HCT116 (cell line): Measurements from ENCODE around the gene NCOA6. TPM values are rescaled to one million over a fixed set of nuclear protein-coding genes. Genes with fewer than 3 reads are reported as not detected.

Source experiments
- ATAC-seq: fragments of 200-7000 bp; cut with Tn5 transposase; 2 replicates; pipeline ENCODE4 v1.9.1; 2020; ENCODE audit warnings: mild to moderate bottlenecking, moderate library complexity
- BruUV-seq: library from RNA; stranded (reverse); fragments of 400-500 nt; replicated peaks from 2 replicates; lab custom pipeline; 2021; lab: Mats Ljungman, UMichigan
- CTCF ChIA-PET: fragments of 300-600 bp; sonication (Branson Sonifier 250); formaldehyde crosslinking; loops from one replicate; lab custom pipeline; 2021; ENCODE audit warnings: antibody characterized with exemption; lab: Charles Lee
- POLR2A ChIA-PET: fragments of 300-600, 350-600 bp; sonication (Branson Sonifier 250); formaldehyde crosslinking; loops from one replicate; lab custom pipeline; 2021; ENCODE audit warnings: antibody characterized with exemption; lab: Charles Lee
- RAD21 ChIA-PET, 2 experiments: fragments of 300-600 bp; sonication (Branson Sonifier 250); formaldehyde crosslinking; loops; one replicate each; lab custom pipeline; 2023; ENCODE audit warnings: low total read pairs in 2 of 2; ENCODE audit not compliant: uncharacterized antibody in 2 of 2, unreplicated experiment in 2 of 2, low non-redundant PET in 1 of 2; lab: Charles Lee
- DNase-seq: peaks from one replicate; pipeline ENCODE4 v3.0.0-alpha.2; 2010; ENCODE audit warnings: low read depth, low spot score
- H2AFZ ChIP-seq: fragments of 200-600 bp; shearing (Covaris generic), sonication (generic); 2 replicates; pipeline ENCODE4 v1.6.1; 2017; ENCODE audit warnings: low read depth, mixed run types, mixed read lengths, antibody characterized with exemption, low read length; ENCODE audit not compliant: poor library complexity, severe bottlenecking
- H3K27ac ChIP-seq: 2 replicates; pipeline ENCODE4 v1.5.1; 2012; ENCODE audit warnings: low read depth, low read length
- H3K27me3 ChIP-seq: fragments of 200-600 bp; sonication (generic); 2 replicates; pipeline ENCODE4 v1.6.1; 2016; ENCODE audit warnings: mixed run types, low read length, mixed read lengths; ENCODE audit not compliant: insufficient read depth
- H3K36me3 ChIP-seq, 2 experiments: fragments of 200-500 bp in 1 of 2; fragments of 200-600 bp in 1 of 2; sonication (Bioruptor generic) in 1 of 2; sonication (generic) in 1 of 2; 2 replicates each; pipeline versions ENCODE4 v1.5.1 to v1.6.1; 2014 to 2016; ENCODE audit warnings: low read length in 2 of 2, inconsistent platforms in 1 of 2, mixed read lengths in 1 of 2, mixed run types in 1 of 2; ENCODE audit not compliant: insufficient read depth in 2 of 2, control insufficient read depth in 1 of 2
- H3K4me1 ChIP-seq, 2 experiments: fragments of 200-600 bp in 1 of 2; sonication (generic) in 1 of 2; 2 replicates each; pipeline versions ENCODE4 v1.5.1 to v1.6.1; 2012 to 2017; ENCODE audit warnings: low read length in 2 of 2, inconsistent platforms in 1 of 2, mild to moderate bottlenecking in 1 of 2, mixed read lengths in 1 of 2, mixed run types in 1 of 2, moderate library complexity in 1 of 2; ENCODE audit not compliant: insufficient read depth in 2 of 2, control insufficient read depth in 1 of 2
- H3K4me2 ChIP-seq: fragments of 200-600 bp; sonication (generic); 2 replicates; pipeline ENCODE4 v1.6.1; 2017; ENCODE audit warnings: mixed run types, low read length, mixed read lengths
- H3K4me3 ChIP-seq, 2 experiments: fragments of 200-600 bp in 1 of 2; sonication (generic) in 1 of 2; replicated peaks in 1 of 2; 2 replicates each; pipeline ENCODE4 v1.5.1; 2011 to 2016; ENCODE audit warnings: low read length in 2 of 2, control low read depth in 1 of 2, low read depth in 1 of 2, mild to moderate bottlenecking in 1 of 2, mixed read lengths in 1 of 2, mixed run types in 1 of 2
- H3K79me2 ChIP-seq: fragments of 200-600 bp; sonication (generic); 2 replicates; pipeline ENCODE4 v1.6.1; 2017; ENCODE audit warnings: mild to moderate bottlenecking, mixed run types, low read length, moderate library complexity, mixed read lengths; ENCODE audit not compliant: insufficient read depth
- H3K9ac ChIP-seq: fragments of 200-600 bp; sonication (generic); 2 replicates; pipeline ENCODE4 v1.6.1; 2016; ENCODE audit warnings: low read length, mixed read lengths
- H3K9me2 ChIP-seq: fragments of 200-600 bp; sonication (generic), shearing (Covaris generic); 2 replicates; pipeline ENCODE4 v1.6.1; 2017; ENCODE audit warnings: mixed run types, mild to moderate bottlenecking, moderate library complexity; ENCODE audit not compliant: insufficient read depth
- H3K9me3 ChIP-seq, 2 experiments: fragments of 200-500 bp in 1 of 2; fragments of 200-600 bp in 1 of 2; sonication (Bioruptor generic) in 1 of 2; sonication (generic) in 1 of 2; 2 replicates each; pipeline ENCODE4 v1.6.1; 2014 to 2017; ENCODE audit warnings: low read length in 2 of 2, mixed read lengths in 2 of 2, inconsistent platforms in 1 of 2, low read depth in 1 of 2, mild to moderate bottlenecking in 1 of 2, mixed run types in 1 of 2, moderate library complexity in 1 of 2; ENCODE audit not compliant: control insufficient read depth in 1 of 2, insufficient read depth in 1 of 2
- H4K20me1 ChIP-seq: fragments of 200-600 bp; sonication (generic), shearing (Covaris generic); 2 replicates; pipeline ENCODE4 v1.6.1; 2017; ENCODE audit warnings: mixed run types, mild to moderate bottlenecking, moderate library complexity; ENCODE audit not compliant: insufficient read depth
- CEBPB ChIP-seq: IDR thresholded peaks from 2 replicates; pipeline ENCODE4 v1.6.1; 2012; ENCODE audit warnings: low read depth
- EGR1 ChIP-seq: IDR thresholded peaks from 2 replicates; pipeline ENCODE4 v1.6.1; 2012; ENCODE audit warnings: low read depth
- ELF1 ChIP-seq: IDR thresholded peaks from 2 replicates; pipeline ENCODE4 v1.6.1; 2012; ENCODE audit warnings: low read depth, borderline replicate concordance
- FOSL1 ChIP-seq: IDR thresholded peaks from 2 replicates; pipeline ENCODE4 v1.6.1; 2012; ENCODE audit warnings: low read depth
- JUND ChIP-seq: IDR thresholded peaks from 2 replicates; pipeline ENCODE4 v1.6.1; 2012
- POLR2A ChIP-seq: IDR thresholded peaks from 2 replicates; pipeline ENCODE4 v1.7.0; 2011; ENCODE audit warnings: borderline replicate concordance; ENCODE audit not compliant: insufficient read depth, insufficient read length; ENCODE audit errors: extremely low read depth
- POLR2AphosphoS5 ChIP-seq: IDR thresholded peaks from 2 replicates; pipeline ENCODE4 v1.6.1; 2011; ENCODE audit warnings: mild to moderate bottlenecking, low read depth, low read length, moderate library complexity
- RAD21 ChIP-seq: IDR thresholded peaks from 2 replicates; pipeline ENCODE4 v1.6.1; 2012; ENCODE audit warnings: low read depth, mild to moderate bottlenecking
- SIN3A ChIP-seq: IDR thresholded peaks from 2 replicates; pipeline ENCODE4 v1.6.1; 2012; ENCODE audit warnings: low read depth
- SP1 ChIP-seq: IDR thresholded peaks from 2 replicates; pipeline ENCODE4 v1.6.1; 2012; ENCODE audit warnings: low read depth
- SRF ChIP-seq: IDR thresholded peaks from 2 replicates; pipeline ENCODE4 v1.6.1; 2012; ENCODE audit warnings: low read depth
- TCF7L2 ChIP-seq: IDR thresholded peaks from 2 replicates; pipeline ENCODE4 v1.7.0; 2011; ENCODE audit warnings: borderline replicate concordance, inconsistent platforms; ENCODE audit not compliant: insufficient read depth, insufficient read length; ENCODE audit errors: extremely low read depth
- ZNF274 ChIP-seq: fragments of 200-500 bp; sonication (Bioruptor generic); IDR thresholded peaks from 2 replicates; pipeline ENCODE4 v1.6.1; 2014; ENCODE audit warnings: mild to moderate bottlenecking, low read depth, low read length, inconsistent platforms
- intact Hi-C: fragments of 100-400 bp; cut with micrococcal nuclease; formaldehyde crosslinking; loops from 2 replicates; pipeline ENCODE4 v1.10.0; 2022
- total RNA-seq: library from RNA; stranded (reverse); gene quantifications from one replicate; pipeline ENCODE4 v1.2.1, GENCODE V29; 2021; ENCODE audit not compliant: unreplicated experiment
- TF ChIP-seq, protein P1 (sequence below): IDR thresholded peaks from 2 replicates; pipeline ENCODE4 v1.6.1; 2012; ENCODE audit warnings: low read depth
- TF ChIP-seq, protein P2 (sequence below): IDR thresholded peaks from 2 replicates; pipeline ENCODE4 v1.6.1; 2012
- TF ChIP-seq, protein P3 (sequence below): IDR thresholded peaks from 2 replicates; pipeline ENCODE4 v1.6.1; 2012
- TF ChIP-seq, protein P4 (sequence below), 3 experiments: fragments of 200-600 bp in 1 of 3; sonication (generic) in 1 of 3; IDR thresholded peaks in 2 of 3; conservative IDR thresholded peaks in 1 of 3; 2 replicates each; pipeline ENCODE4 v1.5.1; 2012 to 2017; ENCODE audit warnings: low read depth in 2 of 3, low read length in 2 of 3, antibody characterized with exemption in 1 of 3, borderline replicate concordance in 1 of 3, control low read depth in 1 of 3, mild to moderate bottlenecking in 1 of 3, mixed read lengths in 1 of 3, mixed run types in 1 of 3, moderate library complexity in 1 of 3; ENCODE audit not compliant: insufficient read depth in 1 of 3
- TF ChIP-seq, protein P5 (sequence below): IDR thresholded peaks from 2 replicates; pipeline ENCODE4 v1.6.1; 2011; ENCODE audit warnings: mild to moderate bottlenecking, low read length, moderate library complexity; ENCODE audit not compliant: insufficient replicate concordance; ENCODE audit errors: extremely low read depth

NCOA6 gene
- total RNA-seq, 1 experiment from 2014 or later = 24.8 TPM

DNA sequence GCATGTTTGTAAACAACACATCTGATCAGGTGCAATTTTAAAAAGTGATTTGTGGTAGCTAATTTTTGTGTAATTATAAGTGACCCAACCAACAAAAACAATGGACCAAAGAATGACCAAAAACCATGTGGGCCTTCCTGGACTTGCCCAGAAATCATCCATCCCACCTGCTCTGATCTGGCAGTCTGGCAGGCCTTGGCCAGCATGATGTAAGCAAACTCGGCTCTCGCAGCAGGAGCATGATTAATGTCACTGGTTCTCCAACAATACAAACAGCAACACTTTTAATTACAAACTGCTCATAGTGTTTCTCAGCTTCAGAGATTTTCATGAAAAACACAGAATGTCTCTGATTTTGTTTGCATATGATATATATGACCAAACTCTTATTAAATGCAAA lies 105.2 kb downstream of the NCOA6 start:
- DNase-seq (no peak), ATAC-seq (no peak)
- CTCF ChIA-PET = interaction anchor here (0.6 kb wide), 1 partner anchor 77 kb away, joined by 3 read pairs; no protein-coding TSS in a partner anchor
- Histone ChIP-seq H3K27ac (no peak overlapping the region), H3K4me3 (no peak overlapping the region), H3K4me1 (peaks cover 0 to 10% of the 10 kb centered on the region in 2 experiments; a peak in 2 of 4 replicates), H2AFZ (no peak overlapping the region), H3K9ac (no peak overlapping the region), H3K9me2 (no peaks in the 10 kb centered on the region), H3K9me3 (no peaks in the 10 kb centered on the region), H4K20me1 (no peaks in the 10 kb centered on the region), H3K4me2 (no peak overlapping the region), H3K27me3 (no peaks in the 10 kb centered on the region), H3K36me3 (peaks cover 2 to 7% of the 10 kb centered on the region in 2 experiments; a peak in 3 of 4 replicates), H3K79me2 (no peaks in the 10 kb centered on the region)
- POLR2A ChIA-PET = interaction anchor here (0.8 kb wide), 1 partner anchor 10 kb away, joined by 5 read pairs; no protein-coding TSS in a partner anchor
- TF ChIP-seq, protein P1, sequence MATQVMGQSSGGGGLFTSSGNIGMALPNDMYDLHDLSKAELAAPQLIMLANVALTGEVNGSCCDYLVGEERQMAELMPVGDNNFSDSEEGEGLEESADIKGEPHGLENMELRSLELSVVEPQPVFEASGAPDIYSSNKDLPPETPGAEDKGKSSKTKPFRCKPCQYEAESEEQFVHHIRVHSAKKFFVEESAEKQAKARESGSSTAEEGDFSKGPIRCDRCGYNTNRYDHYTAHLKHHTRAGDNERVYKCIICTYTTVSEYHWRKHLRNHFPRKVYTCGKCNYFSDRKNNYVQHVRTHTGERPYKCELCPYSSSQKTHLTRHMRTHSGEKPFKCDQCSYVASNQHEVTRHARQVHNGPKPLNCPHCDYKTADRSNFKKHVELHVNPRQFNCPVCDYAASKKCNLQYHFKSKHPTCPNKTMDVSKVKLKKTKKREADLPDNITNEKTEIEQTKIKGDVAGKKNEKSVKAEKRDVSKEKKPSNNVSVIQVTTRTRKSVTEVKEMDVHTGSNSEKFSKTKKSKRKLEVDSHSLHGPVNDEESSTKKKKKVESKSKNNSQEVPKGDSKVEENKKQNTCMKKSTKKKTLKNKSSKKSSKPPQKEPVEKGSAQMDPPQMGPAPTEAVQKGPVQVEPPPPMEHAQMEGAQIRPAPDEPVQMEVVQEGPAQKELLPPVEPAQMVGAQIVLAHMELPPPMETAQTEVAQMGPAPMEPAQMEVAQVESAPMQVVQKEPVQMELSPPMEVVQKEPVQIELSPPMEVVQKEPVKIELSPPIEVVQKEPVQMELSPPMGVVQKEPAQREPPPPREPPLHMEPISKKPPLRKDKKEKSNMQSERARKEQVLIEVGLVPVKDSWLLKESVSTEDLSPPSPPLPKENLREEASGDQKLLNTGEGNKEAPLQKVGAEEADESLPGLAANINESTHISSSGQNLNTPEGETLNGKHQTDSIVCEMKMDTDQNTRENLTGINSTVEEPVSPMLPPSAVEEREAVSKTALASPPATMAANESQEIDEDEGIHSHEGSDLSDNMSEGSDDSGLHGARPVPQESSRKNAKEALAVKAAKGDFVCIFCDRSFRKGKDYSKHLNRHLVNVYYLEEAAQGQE = no peak
- no peak for TF ChIP-seq SIN3A
- no peak for TF ChIP-seq TCF7L2
- TF ChIP-seq, protein P2, sequence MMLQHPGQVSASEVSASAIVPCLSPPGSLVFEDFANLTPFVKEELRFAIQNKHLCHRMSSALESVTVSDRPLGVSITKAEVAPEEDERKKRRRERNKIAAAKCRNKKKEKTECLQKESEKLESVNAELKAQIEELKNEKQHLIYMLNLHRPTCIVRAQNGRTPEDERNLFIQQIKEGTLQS = no peak
- no peak for TF ChIP-seq EGR1
- TF ChIP-seq SRF = no peak
- TF ChIP-seq, protein P3, sequence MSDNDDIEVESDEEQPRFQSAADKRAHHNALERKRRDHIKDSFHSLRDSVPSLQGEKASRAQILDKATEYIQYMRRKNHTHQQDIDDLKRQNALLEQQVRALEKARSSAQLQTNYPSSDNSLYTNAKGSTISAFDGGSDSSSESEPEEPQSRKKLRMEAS = no peak
- no peak for TF ChIP-seq SP1
- TF ChIP-seq, protein P4, sequence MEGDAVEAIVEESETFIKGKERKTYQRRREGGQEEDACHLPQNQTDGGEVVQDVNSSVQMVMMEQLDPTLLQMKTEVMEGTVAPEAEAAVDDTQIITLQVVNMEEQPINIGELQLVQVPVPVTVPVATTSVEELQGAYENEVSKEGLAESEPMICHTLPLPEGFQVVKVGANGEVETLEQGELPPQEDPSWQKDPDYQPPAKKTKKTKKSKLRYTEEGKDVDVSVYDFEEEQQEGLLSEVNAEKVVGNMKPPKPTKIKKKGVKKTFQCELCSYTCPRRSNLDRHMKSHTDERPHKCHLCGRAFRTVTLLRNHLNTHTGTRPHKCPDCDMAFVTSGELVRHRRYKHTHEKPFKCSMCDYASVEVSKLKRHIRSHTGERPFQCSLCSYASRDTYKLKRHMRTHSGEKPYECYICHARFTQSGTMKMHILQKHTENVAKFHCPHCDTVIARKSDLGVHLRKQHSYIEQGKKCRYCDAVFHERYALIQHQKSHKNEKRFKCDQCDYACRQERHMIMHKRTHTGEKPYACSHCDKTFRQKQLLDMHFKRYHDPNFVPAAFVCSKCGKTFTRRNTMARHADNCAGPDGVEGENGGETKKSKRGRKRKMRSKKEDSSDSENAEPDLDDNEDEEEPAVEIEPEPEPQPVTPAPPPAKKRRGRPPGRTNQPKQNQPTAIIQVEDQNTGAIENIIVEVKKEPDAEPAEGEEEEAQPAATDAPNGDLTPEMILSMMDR (IDR thresholded peaks at IDR 0.05 in 2 of 3, conservative IDR thresholded peaks at IDR 0.05 in 1 of 3; ENCODE audit: borderline replicate concordance in 1 of 3, insufficient read depth in 1 of 3, low read depth in 2 of 3, low read length in 2 of 3) = no peak
- no peak for TF ChIP-seq POLR2AphosphoS5
- TF ChIP-seq CEBPB = no peak
- TF ChIP-seq, protein P5, sequence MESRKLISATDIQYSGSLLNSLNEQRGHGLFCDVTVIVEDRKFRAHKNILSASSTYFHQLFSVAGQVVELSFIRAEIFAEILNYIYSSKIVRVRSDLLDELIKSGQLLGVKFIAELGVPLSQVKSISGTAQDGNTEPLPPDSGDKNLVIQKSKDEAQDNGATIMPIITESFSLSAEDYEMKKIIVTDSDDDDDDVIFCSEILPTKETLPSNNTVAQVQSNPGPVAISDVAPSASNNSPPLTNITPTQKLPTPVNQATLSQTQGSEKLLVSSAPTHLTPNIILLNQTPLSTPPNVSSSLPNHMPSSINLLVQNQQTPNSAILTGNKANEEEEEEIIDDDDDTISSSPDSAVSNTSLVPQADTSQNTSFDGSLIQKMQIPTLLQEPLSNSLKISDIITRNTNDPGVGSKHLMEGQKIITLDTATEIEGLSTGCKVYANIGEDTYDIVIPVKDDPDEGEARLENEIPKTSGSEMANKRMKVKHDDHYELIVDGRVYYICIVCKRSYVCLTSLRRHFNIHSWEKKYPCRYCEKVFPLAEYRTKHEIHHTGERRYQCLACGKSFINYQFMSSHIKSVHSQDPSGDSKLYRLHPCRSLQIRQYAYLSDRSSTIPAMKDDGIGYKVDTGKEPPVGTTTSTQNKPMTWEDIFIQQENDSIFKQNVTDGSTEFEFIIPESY = no peak
- TF ChIP-seq FOSL1 = no peak
- TF ChIP-seq ELF1 = no peak
- no peak for TF ChIP-seq ZNF274
- no peak for TF ChIP-seq RAD21
- TF ChIP-seq JUND = no peak
- TF ChIP-seq POLR2A = no peak
- no TSS peak for BruUV-seq
- intact Hi-C loops = no loop called here
- RAD21 ChIA-PET = no interaction called here
